Progenitor cell of endocrine pancreas (in vitro differentiated cells): ENCODE measurements around the gene ASB16. TPM values are rescaled to one million over a fixed set of nuclear protein-coding genes. Genes with fewer than 3 reads are reported as not detected.

Experiments used
- DNase-seq: peaks from one replicate; pipeline ENCODE4 v3.0.0; 2021; ENCODE audit warnings: low spot score; ENCODE audit not compliant: unreplicated experiment
- H3K27ac Mint-ChIP-seq: 2 replicates; pipeline ENCODE4 v1.8.0; 2021; ENCODE audit warnings: mild to moderate bottlenecking, moderate library complexity, mixed read lengths
- H3K27me3 Mint-ChIP-seq: 2 replicates; pipeline ENCODE4 v1.8.0; 2021; ENCODE audit warnings: mixed read lengths
- H3K36me3 Mint-ChIP-seq: 2 replicates; pipeline ENCODE4 v1.8.0; 2022; ENCODE audit warnings: mixed read lengths; ENCODE audit not compliant: insufficient read depth
- H3K4me1 Mint-ChIP-seq: 2 replicates; pipeline ENCODE4 v1.8.0; 2021; ENCODE audit warnings: low read depth, mixed read lengths
- H3K4me3 Mint-ChIP-seq: 2 replicates; pipeline ENCODE4 v1.8.0; 2021; ENCODE audit warnings: low read depth, mild to moderate bottlenecking, moderate library complexity, mixed read lengths
- H3K9me3 Mint-ChIP-seq: 2 replicates; pipeline ENCODE4 v1.8.0; 2021; ENCODE audit warnings: low read depth, mixed read lengths
- total RNA-seq: library from RNA; stranded (reverse); gene quantifications from 2 replicates; pipeline ENCODE4 v1.2.1, GENCODE V29; 2021
- TF ChIP-seq, protein P1 (sequence below): fragments of 200-600 bp; sonication (generic); IDR thresholded peaks from one replicate; pipeline ENCODE4 v1.5.0; 2021; ENCODE audit warnings: antibody characterized with exemption, mild to moderate bottlenecking; ENCODE audit not compliant: unreplicated experiment

ASB16 gene
- total RNA-seq, 1 donor from 2014 or later: 0.89 TPM

DNA sequence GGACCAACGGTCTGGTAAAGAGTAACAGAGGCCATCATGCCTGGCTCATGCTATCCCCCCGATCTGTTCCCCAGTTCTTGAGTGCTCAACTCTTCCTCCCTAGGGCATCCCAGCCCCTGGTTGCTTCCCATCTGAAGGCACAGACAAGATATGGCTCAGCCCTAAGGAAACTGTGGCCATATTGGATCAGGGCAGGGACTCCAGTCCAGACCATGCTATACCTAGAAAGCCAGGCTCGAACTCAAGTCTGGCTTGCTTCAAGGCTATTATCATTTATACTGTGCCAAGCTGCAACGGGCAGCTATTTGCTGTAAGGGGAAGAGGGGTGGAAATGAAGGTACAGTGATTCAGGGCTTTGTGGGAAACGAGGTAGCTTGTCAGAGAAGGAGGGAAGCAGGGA lies 46.2 kb downstream of the ASB16 start:
- Mint-ChIP-seq H3K27me3 (no peaks in the 10 kb centered on the region), H3K9me3 (no peaks in the 10 kb centered on the region), H3K4me1 (peaks cover 6% of the 10 kb centered on the region), H3K36me3 (peaks cover 22% of the 10 kb centered on the region), H3K27ac (no peak overlapping the region), H3K4me3 (peak overlapping the region; percentile 60)
- TF ChIP-seq, protein P1, sequence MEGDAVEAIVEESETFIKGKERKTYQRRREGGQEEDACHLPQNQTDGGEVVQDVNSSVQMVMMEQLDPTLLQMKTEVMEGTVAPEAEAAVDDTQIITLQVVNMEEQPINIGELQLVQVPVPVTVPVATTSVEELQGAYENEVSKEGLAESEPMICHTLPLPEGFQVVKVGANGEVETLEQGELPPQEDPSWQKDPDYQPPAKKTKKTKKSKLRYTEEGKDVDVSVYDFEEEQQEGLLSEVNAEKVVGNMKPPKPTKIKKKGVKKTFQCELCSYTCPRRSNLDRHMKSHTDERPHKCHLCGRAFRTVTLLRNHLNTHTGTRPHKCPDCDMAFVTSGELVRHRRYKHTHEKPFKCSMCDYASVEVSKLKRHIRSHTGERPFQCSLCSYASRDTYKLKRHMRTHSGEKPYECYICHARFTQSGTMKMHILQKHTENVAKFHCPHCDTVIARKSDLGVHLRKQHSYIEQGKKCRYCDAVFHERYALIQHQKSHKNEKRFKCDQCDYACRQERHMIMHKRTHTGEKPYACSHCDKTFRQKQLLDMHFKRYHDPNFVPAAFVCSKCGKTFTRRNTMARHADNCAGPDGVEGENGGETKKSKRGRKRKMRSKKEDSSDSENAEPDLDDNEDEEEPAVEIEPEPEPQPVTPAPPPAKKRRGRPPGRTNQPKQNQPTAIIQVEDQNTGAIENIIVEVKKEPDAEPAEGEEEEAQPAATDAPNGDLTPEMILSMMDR: no peak
- DNase-seq: no peak

DNA sequence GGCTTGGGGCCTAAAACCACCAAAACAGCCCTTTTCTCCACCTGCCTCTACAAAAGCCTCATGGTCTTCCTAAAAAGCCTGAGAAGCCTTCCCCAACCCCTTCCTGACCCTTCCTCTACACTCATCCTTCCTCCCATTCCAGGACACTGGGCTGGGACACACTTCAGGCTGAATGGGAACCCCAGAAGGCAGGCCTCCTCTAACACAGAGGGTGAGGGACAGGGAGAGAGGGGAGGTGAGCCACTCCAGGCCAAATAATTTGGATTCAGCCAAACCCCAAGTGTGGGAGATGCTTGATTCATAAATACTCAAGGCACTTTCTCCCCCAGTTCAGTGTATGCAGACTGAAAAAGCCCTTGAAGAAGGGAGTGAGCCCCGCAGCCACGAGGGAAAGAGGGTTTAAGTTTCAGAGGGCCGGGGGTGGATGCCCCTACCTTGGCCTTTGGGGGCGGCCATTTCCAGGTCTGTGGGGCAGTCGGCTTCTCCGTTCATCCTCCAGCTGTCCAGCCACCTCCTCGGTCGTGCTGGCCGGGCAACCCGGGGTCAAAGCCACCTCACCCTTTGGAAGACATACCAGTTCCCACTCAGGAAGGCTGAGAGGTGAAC lies 47.3 kb downstream of the ASB16 start:
- Mint-ChIP-seq H3K4me1 (peaks cover 13% of the 10 kb centered on the region), H3K4me3 (peak overlapping the region; percentile 75), H3K9me3 (no peaks in the 10 kb centered on the region), H3K27me3 (no peaks in the 10 kb centered on the region), H3K27ac (peak overlapping the region; percentile 88), H3K36me3 (peaks cover 20% of the 10 kb centered on the region)
- TF ChIP-seq, protein P1: no peak
- no peak for DNase-seq

DNA sequence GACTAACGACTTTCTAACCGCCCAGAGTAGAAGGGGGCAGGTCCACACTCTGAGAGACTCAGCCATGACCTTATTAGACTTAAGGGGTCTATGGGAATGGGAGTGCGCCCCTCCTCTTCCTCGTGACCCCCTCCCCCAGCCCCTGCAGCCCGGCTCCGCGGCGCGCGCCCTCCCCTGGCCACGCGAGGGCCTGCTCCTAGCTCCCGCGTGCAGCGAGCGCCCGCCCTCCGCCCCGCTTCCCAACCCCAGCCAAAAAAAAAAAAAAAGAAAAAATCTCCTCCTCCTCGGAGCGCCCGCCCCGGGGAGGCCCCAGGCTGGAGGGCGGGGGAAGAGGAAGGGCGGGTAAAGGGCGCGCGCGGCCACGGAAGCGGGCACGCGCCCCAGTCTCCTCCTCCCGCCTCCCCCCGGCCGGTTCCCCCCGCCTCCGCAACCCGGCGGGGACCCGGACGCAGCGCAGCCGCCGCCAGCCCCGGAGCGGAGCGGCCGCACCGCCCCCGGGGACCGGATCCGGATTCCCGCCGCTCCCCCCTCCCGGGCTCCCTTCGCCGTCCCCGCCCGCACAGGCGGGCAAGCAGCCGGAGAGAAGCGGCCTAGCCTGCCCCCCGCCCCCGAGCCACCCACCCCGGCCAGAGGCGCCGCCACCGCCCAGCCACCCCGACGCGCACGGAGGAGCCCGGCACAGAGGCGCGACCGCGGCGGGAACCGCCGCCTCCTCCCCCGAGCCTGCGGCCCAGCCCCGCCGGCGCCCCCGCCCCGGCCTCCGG lies 48.0 kb downstream of the ASB16 start:
- H3K4me1 Mint-ChIP-seq: peaks cover 14% of the 10 kb centered on the region
- peak; percentile 56 for DNase-seq
- no peaks in the 10 kb centered on the region for H3K9me3 Mint-ChIP-seq
- peaks cover 20% of the 10 kb centered on the region for H3K36me3 Mint-ChIP-seq
- peak overlapping the region; percentile 88 for H3K27ac Mint-ChIP-seq
- no peaks in the 10 kb centered on the region for H3K27me3 Mint-ChIP-seq
- H3K4me3 Mint-ChIP-seq: peak overlapping the region; percentile 75
- TF ChIP-seq, protein P1: peak; percentile 61

DNA sequence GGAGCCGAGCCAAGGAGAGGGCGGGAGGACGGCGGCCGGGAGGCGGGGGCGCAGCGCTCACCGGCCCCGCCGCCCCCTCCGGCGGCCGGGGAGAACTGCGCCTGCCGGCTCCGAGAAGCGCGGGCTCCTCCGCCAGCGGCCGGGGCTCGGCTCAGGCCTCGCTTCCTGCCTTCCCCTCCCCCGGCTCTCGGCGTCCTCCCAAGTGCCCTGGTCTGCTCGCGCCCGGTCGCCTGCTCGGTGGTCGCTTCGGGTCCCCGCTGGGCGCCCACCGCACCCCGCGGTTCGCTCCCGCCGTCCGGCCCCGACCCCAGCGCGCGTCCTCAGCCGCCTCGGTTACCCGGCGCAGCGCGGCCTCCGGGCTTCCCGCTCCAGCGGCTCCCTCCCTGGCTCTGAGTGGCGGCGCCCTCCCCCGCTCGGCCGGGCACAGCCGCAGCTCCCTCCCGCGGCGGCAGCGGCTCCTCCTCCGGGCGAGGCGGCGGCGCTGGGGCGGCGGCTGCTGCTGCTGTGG lies 48.7 kb downstream of the ASB16 start:
- H3K27ac Mint-ChIP-seq: no peak overlapping the region
- peaks cover 16% of the 10 kb centered on the region for H3K36me3 Mint-ChIP-seq
- TF ChIP-seq, protein P1: peak; percentile 55
- H3K27me3 Mint-ChIP-seq: no peaks in the 10 kb centered on the region
- H3K4me1 Mint-ChIP-seq: peaks cover 14% of the 10 kb centered on the region
- no peaks in the 10 kb centered on the region for H3K9me3 Mint-ChIP-seq
- peak; percentile 62 for DNase-seq
- H3K4me3 Mint-ChIP-seq: no peak overlapping the region

DNA sequence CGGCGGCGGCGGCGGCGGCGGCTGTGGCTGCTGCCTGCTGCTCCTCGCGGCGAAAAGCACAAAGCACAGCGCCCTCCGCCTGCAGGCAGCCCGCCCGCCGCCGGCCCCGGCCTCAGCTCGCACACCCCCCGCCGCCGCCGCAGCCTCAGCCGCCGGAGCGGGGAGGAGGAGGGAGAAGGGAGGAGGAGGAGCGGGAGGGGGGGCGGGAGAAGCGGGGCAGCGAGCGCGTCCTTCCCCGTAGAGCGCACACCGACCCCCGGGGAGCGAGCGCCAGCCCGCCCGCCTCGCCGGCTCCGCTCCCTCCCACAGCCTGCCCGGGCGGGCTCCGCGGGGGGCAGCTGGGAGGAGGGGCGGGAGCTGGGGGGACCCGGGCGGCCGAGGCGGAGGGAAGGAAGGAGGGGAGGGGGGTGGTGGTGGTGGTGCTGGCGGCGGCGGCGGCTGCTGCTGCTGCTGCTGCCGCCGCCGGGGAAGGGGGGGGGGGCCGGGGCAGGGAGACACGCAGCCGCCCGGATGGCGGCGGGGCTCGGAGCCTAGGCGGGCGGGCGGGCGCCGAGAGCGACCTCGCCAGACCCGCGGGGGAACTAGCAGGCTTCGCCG lies 49.2 kb downstream of the ASB16 start, which contains the start of gene UBTF:
Gene UBTF, minus strand, starts transcription at position 60 of the 597 bp plus-strand sequence. CDS start 1,446 bp downstream, outside the sequence.
- peak; percentile 65 for DNase-seq
- TF ChIP-seq, protein P1: no peak
- Mint-ChIP-seq H3K4me3 (peak within 1 kb of the TSS; percentile 91), H3K27me3 (no peaks in the 10 kb centered on the region), H3K27ac (peak within 1 kb of the TSS; percentile 95), H3K4me1 (peaks cover 14% of the 10 kb centered on the region), H3K36me3 (peaks cover 11% of the 10 kb centered on the region), H3K9me3 (no peaks in the 10 kb centered on the region)
